Mammary epithelial cell (primary cell): ENCODE results near the gene VSX1.

Experiments used
- EZH2 ChIP-seq: IDR thresholded peaks from 2 replicates; pipeline ENCODE4 v1.6.1; 2012; ENCODE audit warnings: low read length, inconsistent platforms, borderline replicate concordance
- TF ChIP-seq, protein P1 (sequence below), 2 donors: IDR thresholded peaks in 1 of 2; conservative IDR thresholded peaks in 1 of 2; 2 replicates each; pipeline ENCODE4 v1.5.1; 2011 to 2012; ENCODE audit warnings: inconsistent platforms in 2 of 2, low read length in 2 of 2, mild to moderate bottlenecking in 2 of 2, control low read depth in 1 of 2, low read depth in 1 of 2; ENCODE audit not compliant: insufficient read depth in 1 of 2; ENCODE audit errors: extremely low read depth in 1 of 2

DNA sequence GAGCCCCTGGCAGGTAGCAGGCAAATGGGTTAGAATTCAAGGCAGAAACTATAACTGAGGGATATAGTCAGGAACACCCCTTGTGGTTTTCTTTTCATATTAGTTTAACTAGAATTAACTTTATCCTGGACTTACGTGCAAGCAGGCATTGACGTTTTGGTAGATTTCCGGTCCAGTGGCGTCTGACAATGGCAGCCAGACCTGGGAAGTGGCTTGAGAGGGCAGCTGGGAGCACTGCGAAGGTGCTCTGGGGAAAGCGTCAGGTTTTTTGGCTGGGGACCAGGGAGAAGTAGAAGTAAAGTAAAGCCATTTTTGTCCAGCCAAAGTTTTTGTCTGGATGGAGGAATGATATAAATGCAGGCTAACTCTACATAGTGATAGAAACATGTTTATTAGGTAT, 15.6 kb downstream of the VSX1 start:
- TF ChIP-seq, protein P1, sequence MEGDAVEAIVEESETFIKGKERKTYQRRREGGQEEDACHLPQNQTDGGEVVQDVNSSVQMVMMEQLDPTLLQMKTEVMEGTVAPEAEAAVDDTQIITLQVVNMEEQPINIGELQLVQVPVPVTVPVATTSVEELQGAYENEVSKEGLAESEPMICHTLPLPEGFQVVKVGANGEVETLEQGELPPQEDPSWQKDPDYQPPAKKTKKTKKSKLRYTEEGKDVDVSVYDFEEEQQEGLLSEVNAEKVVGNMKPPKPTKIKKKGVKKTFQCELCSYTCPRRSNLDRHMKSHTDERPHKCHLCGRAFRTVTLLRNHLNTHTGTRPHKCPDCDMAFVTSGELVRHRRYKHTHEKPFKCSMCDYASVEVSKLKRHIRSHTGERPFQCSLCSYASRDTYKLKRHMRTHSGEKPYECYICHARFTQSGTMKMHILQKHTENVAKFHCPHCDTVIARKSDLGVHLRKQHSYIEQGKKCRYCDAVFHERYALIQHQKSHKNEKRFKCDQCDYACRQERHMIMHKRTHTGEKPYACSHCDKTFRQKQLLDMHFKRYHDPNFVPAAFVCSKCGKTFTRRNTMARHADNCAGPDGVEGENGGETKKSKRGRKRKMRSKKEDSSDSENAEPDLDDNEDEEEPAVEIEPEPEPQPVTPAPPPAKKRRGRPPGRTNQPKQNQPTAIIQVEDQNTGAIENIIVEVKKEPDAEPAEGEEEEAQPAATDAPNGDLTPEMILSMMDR (conservative IDR thresholded peaks at IDR 0.05 in 1 of 2, IDR thresholded peaks at IDR 0.05 in 1 of 2; ENCODE audit: extremely low read depth in 1 of 2, insufficient read depth in 1 of 2, low read depth in 1 of 2, low read length in 2 of 2): no peak
- no peak for TF ChIP-seq EZH2
